HUES6 (cell line): ENCODE measurements around the gene ZNF385C.
"Not testable (repeated sequence)": the region's sequence is repeated elsewhere in the genome, so short reads cannot be mapped to it uniquely, and the experiment has no call there.

ENCODE experiments used
- H3K27ac ChIP-seq: 2 replicates; pipeline ENCODE4 v1.7.0; 2013; ENCODE audit warnings: low read depth, mild to moderate bottlenecking, low read length, inconsistent platforms
- H3K27me3 ChIP-seq: 2 replicates; pipeline ENCODE4 v1.6.1; 2013; ENCODE audit warnings: low read length; ENCODE audit not compliant: control insufficient read depth, insufficient read depth
- H3K36me3 ChIP-seq: 2 replicates; pipeline ENCODE4 v1.6.1; 2013; ENCODE audit warnings: low read length; ENCODE audit not compliant: control insufficient read depth, insufficient read depth
- H3K4me1 ChIP-seq: 2 replicates; pipeline ENCODE4 v1.6.1; 2013; ENCODE audit warnings: low read length; ENCODE audit not compliant: control insufficient read depth, insufficient read depth
- H3K4me3 ChIP-seq: 2 replicates; pipeline ENCODE4 v1.5.1; 2013; ENCODE audit warnings: low read depth, low read length
- H3K9ac ChIP-seq: one replicate; pipeline ENCODE4 v1.6.1; 2013; ENCODE audit warnings: mild to moderate bottlenecking, low read length
- H3K9me3 ChIP-seq: 2 replicates; pipeline ENCODE4 v1.6.1; 2013; ENCODE audit warnings: low read depth, low read length; ENCODE audit not compliant: control insufficient read depth, insufficient read depth

The ZNF385C gene

GRCh38 chr17:42097691-42098631 is at the start of gene ZNF385C:
TSS of gene ZNF385C (minus strand) at chr17:42098473. CDS start at chr17:42063056, 35,417 bp downstream.
- peaks cover 25% of the 10 kb centered on the region for H3K4me1 ChIP-seq
- H3K36me3 ChIP-seq, result no peaks in the 10 kb centered on the region
- no peak within 1 kb of the TSS for H3K27ac ChIP-seq
- peaks cover 35% of the 10 kb centered on the region for H3K27me3 ChIP-seq
- H3K9ac ChIP-seq, result no peak within 1 kb of the TSS
- no peaks in the 10 kb centered on the region for H3K9me3 ChIP-seq
- H3K4me3 ChIP-seq, result peak within 1 kb of the TSS; percentile 56

GRCh38 chr17:42146911-42147607 is 48.8 kb upstream of the ZNF385C start:
- H3K9ac ChIP-seq, result no peak overlapping the region
- H3K36me3 ChIP-seq, result peaks cover 35% of the 10 kb centered on the region
- no peaks in the 10 kb centered on the region for H3K27me3 ChIP-seq
- H3K27ac ChIP-seq, result no peak overlapping the region
- no peaks in the 10 kb centered on the region for H3K9me3 ChIP-seq
- H3K4me3 ChIP-seq, result no peak overlapping the region
- H3K4me1 ChIP-seq, result no peaks in the 10 kb centered on the region

- not testable (repeated sequence) for H3K27me3 ChIP-seq, H3K9me3 ChIP-seq, H3K4me3 ChIP-seq, H3K4me1 ChIP-seq, H3K9ac ChIP-seq, H3K27ac ChIP-seq
- peaks cover 35% of the 10 kb centered on the region for H3K36me3 ChIP-seq
Observed at GRCh38 chr17:42143138-42143537, 44.9 kb upstream of the ZNF385C start.

- no peak overlapping the region for H3K27ac ChIP-seq
- H3K9ac ChIP-seq, result no peak overlapping the region
Observed at GRCh38 chr17:42142371-42142896, 44.2 kb upstream of the ZNF385C start.

GRCh38 chr17:42141382-42141781 is 43.1 kb upstream of the ZNF385C start:
- no peak overlapping the region for H3K27ac ChIP-seq
- no peak overlapping the region for H3K4me3 ChIP-seq
- peaks cover 26% of the 10 kb centered on the region for H3K36me3 ChIP-seq
- no peaks in the 10 kb centered on the region for H3K27me3 ChIP-seq
- H3K9ac ChIP-seq, result no peak overlapping the region
- H3K9me3 ChIP-seq, result no peaks in the 10 kb centered on the region
- H3K4me1 ChIP-seq, result peaks cover under 1% of the 10 kb centered on the region; the same call in 1 of the 2 replicates

More at GRCh38 chr17:42142371-42142896, 44.2 kb upstream of the ZNF385C start:
- no peaks in the 10 kb centered on the region for H3K4me1 ChIP-seq
- H3K9me3 ChIP-seq, result no peaks in the 10 kb centered on the region
- no peak overlapping the region for H3K4me3 ChIP-seq
- H3K36me3 ChIP-seq, result peaks cover 30% of the 10 kb centered on the region
- H3K27me3 ChIP-seq, result no peaks in the 10 kb centered on the region

- H3K27me3 ChIP-seq, H3K4me1 ChIP-seq, H3K27ac ChIP-seq, H3K4me3 ChIP-seq, H3K9ac ChIP-seq, H3K9me3 ChIP-seq: not testable (repeated sequence)
- H3K36me3 ChIP-seq, result peaks cover 22% of the 10 kb centered on the region
Observed at GRCh38 chr17:42140690-42141089, 42.4 kb upstream of the ZNF385C start.

GRCh38 chr17:42138749-42139492 is 40.6 kb upstream of the ZNF385C start:
- no peak overlapping the region for H3K27ac ChIP-seq
- no peak overlapping the region for H3K4me3 ChIP-seq
- no peaks in the 10 kb centered on the region for H3K27me3 ChIP-seq
- H3K4me1 ChIP-seq, result peaks cover 12% of the 10 kb centered on the region
- no peak overlapping the region for H3K9ac ChIP-seq
- no peaks in the 10 kb centered on the region for H3K9me3 ChIP-seq
- H3K36me3 ChIP-seq, result peaks cover 17% of the 10 kb centered on the region

- Histone ChIP-seq H3K4me1 (peaks cover 22% of the 10 kb centered on the region), H3K27ac (no peak overlapping the region), H3K9me3 (no peaks in the 10 kb centered on the region), H3K36me3 (peaks cover 10% of the 10 kb centered on the region), H3K9ac (no peak overlapping the region), H3K27me3 (no peaks in the 10 kb centered on the region), H3K4me3 (no peak overlapping the region)
Observed at GRCh38 chr17:42136654-42137051, 38.4 kb upstream of the ZNF385C start.

GRCh38 chr17:42135664-42136653 is 37.7 kb upstream of the ZNF385C start:
- H3K27me3 ChIP-seq, result no peaks in the 10 kb centered on the region
- peaks cover 9% of the 10 kb centered on the region; the same call in 1 of the 2 replicates for H3K36me3 ChIP-seq
- peak overlapping the region; percentile 68 for H3K27ac ChIP-seq
- peak overlapping the region; percentile 23 for H3K9ac ChIP-seq
- no peak overlapping the region for H3K4me3 ChIP-seq
- H3K9me3 ChIP-seq, result no peaks in the 10 kb centered on the region
- H3K4me1 ChIP-seq, result peaks cover 22% of the 10 kb centered on the region

GRCh38 chr17:42135151-42135550 is 36.9 kb upstream of the ZNF385C start:
- no peak overlapping the region for H3K4me3 ChIP-seq
- no peaks in the 10 kb centered on the region for H3K9me3 ChIP-seq

More at GRCh38 chr17:42135151-42135550, 36.9 kb upstream of the ZNF385C start:
- peaks cover 22% of the 10 kb centered on the region for H3K4me1 ChIP-seq
- H3K9ac ChIP-seq, result peak overlapping the region; percentile 23
- no peaks in the 10 kb centered on the region for H3K27me3 ChIP-seq
- peaks cover 17% of the 10 kb centered on the region for H3K36me3 ChIP-seq
- H3K27ac ChIP-seq, result peak overlapping the region; percentile 68
